GM19025 (cell line): ENCODE data around the gene DNA2.
A peak's percentile ranks its signal among the peaks of the same experiment; 100 is the strongest.
"Not testable (repeated sequence)": the region's sequence is repeated elsewhere in the genome, so short reads cannot be mapped to it uniquely, and the experiment has no call there.

Source experiments
- ATAC-seq: cut with Tn5 transposase; IDR thresholded peaks from one replicate; pipeline ENCODE4 v1.9.1; 2021; ENCODE audit warnings: mild to moderate bottlenecking, low read depth, moderate library complexity; ENCODE audit not compliant: unreplicated experiment

The DNA2 gene

GRCh38 chr10:68471586-68472408, at the start of gene DNA2:
TSS of gene DNA2 (minus strand) at chr10:68471973. CDS start at chr10:68471864, 109 bp downstream.
- ATAC-seq, result peak; percentile 80

- ATAC-seq, result not testable (repeated sequence)
These were observed 46.8 kb upstream of the DNA2 start for GRCh38 chr10:68518609-68519008.

- ATAC-seq, result no peak
These were observed 45.4 kb upstream of the DNA2 start for GRCh38 chr10:68517188-68517587.

GRCh38 chr10:68516766-68517165, 45.0 kb upstream of the DNA2 start:
- ATAC-seq, result no peak

- not testable (repeated sequence) for ATAC-seq
These were observed 44.4 kb upstream of the DNA2 start for GRCh38 chr10:68516216-68516615.

- no peak for ATAC-seq
These were observed 36.3 kb upstream of the DNA2 start for GRCh38 chr10:68508090-68508489.

- no peak for ATAC-seq
These were observed 34.6 kb upstream of the DNA2 start for GRCh38 chr10:68506411-68506810.

GRCh38 chr10:68502846-68503245, 31.1 kb upstream of the DNA2 start:
- ATAC-seq, result no peak

GRCh38 chr10:68501691-68502090, 29.9 kb upstream of the DNA2 start:
- ATAC-seq, result no peak

- ATAC-seq, result no peak
These were observed 27.8 kb upstream of the DNA2 start for GRCh38 chr10:68499544-68499943.

GRCh38 chr10:68496072-68496471, 24.3 kb upstream of the DNA2 start:
- no peak for ATAC-seq

- ATAC-seq, result no peak
These were observed 20.3 kb upstream of the DNA2 start for GRCh38 chr10:68492118-68492517.

- ATAC-seq, result no peak
These were observed 18.1 kb upstream of the DNA2 start for GRCh38 chr10:68489919-68490318.

- ATAC-seq, result no peak
These were observed 2.2 kb upstream of the DNA2 start for GRCh38 chr10:68474021-68474420.

- no peak for ATAC-seq
These were observed 649 bp downstream of the DNA2 start for GRCh38 chr10:68471063-68471585.

- no peak for ATAC-seq
These were observed 1.5 kb downstream of the DNA2 start for GRCh38 chr10:68470300-68470699.

GRCh38 chr10:68469838-68470237, 1.9 kb downstream of the DNA2 start:
- ATAC-seq, result no peak

- ATAC-seq, result not testable (repeated sequence)
These were observed 7.0 kb downstream of the DNA2 start for GRCh38 chr10:68464729-68465128.

- ATAC-seq, result no peak
These were observed 8.2 kb downstream of the DNA2 start for GRCh38 chr10:68463365-68464093.

- ATAC-seq, result no peak
These were observed 9.2 kb downstream of the DNA2 start for GRCh38 chr10:68462536-68462935.

GRCh38 chr10:68461032-68461431, 10.7 kb downstream of the DNA2 start:
- ATAC-seq, result no peak
